IMR-90 (cell line): ENCODE results near the gene IFNAR2. TPM values are rescaled to one million over a fixed set of nuclear protein-coding genes. Genes with fewer than 3 reads are reported as not detected.

Source experiments
- ATAC-seq: fragments of 200-7000 bp; cut with Tn5 transposase; 2 replicates; pipeline ENCODE4 v1.9.1; 2020; ENCODE audit warnings: low read depth, mild to moderate bottlenecking, moderate library complexity
- BruUV-seq: library from RNA; stranded (reverse); fragments of 400-500 nt; replicated peaks from 2 replicates; lab custom pipeline; 2021; lab: Mats Ljungman, UMichigan
- CTCF ChIA-PET: fragments of 300-600 bp; formaldehyde crosslinking; extraction: SDS; loops from one replicate; lab custom pipeline; 2021; ENCODE audit warnings: antibody characterized with exemption; lab: Yijun Ruan, JAX
- POLR2A ChIA-PET: fragments of 300-600 bp; sonication (Branson Sonifier 250); formaldehyde crosslinking; loops from one replicate; lab custom pipeline; 2022; ENCODE audit warnings: antibody characterized with exemption; ENCODE audit not compliant: unreplicated experiment; lab: Charles Lee
- DNase-seq: peaks from one replicate; pipeline ENCODE4 v3.0.0; 2013
- H2AFZ ChIP-seq: replicated peaks from 2 replicates; pipeline ENCODE3; 2013; ENCODE audit warnings: low read length, mild to moderate bottlenecking; ENCODE audit not compliant: poor library complexity
- H2AK5ac ChIP-seq: 2 replicates; pipeline ENCODE4 v1.6.1; 2013; ENCODE audit warnings: low read depth, low read length, inconsistent platforms
- H2AK9ac ChIP-seq: replicated peaks from 2 replicates; pipeline ENCODE3; 2013; ENCODE audit warnings: mild to moderate bottlenecking, low read depth, low read length, moderate library complexity; ENCODE audit not compliant: poor library complexity
- H2BK120ac ChIP-seq: 2 replicates; pipeline ENCODE4 v1.6.1; 2013; ENCODE audit warnings: low read depth, low read length, inconsistent platforms
- H2BK15ac ChIP-seq: 3 replicates; pipeline ENCODE4 v1.6.1; 2013; ENCODE audit warnings: low read depth, low read length, inconsistent platforms
- H2BK20ac ChIP-seq: 2 replicates; pipeline ENCODE4 v1.6.1; 2013; ENCODE audit warnings: low read depth, mild to moderate bottlenecking, inconsistent platforms, low read length, moderate library complexity
- H2BK5ac ChIP-seq: 2 replicates; pipeline ENCODE4 v1.6.1; 2013; ENCODE audit warnings: mild to moderate bottlenecking, low read depth, low read length, inconsistent platforms; ENCODE audit not compliant: poor library complexity, severe bottlenecking
- H3K14ac ChIP-seq: replicated peaks from 2 replicates; pipeline ENCODE4 v1.6.1; 2013; ENCODE audit warnings: low read depth, low read length, inconsistent platforms
- H3K18ac ChIP-seq: 2 replicates; pipeline ENCODE4 v1.6.1; 2013; ENCODE audit warnings: low read depth, low read length, control low read depth
- H3K23ac ChIP-seq: 2 replicates; pipeline ENCODE4 v1.6.1; 2013; ENCODE audit warnings: low read depth, low read length, inconsistent platforms
- H3K27ac ChIP-seq: 2 replicates; pipeline ENCODE4 v1.5.1; 2013; ENCODE audit warnings: mild to moderate bottlenecking, control low read depth, low read length; ENCODE audit not compliant: insufficient read depth
- H3K27me3 ChIP-seq: 2 replicates; pipeline ENCODE4 v1.6.1; 2013; ENCODE audit warnings: low read length; ENCODE audit not compliant: control insufficient read depth, insufficient read depth
- H3K36me3 ChIP-seq: 2 replicates; pipeline ENCODE4 v1.6.1; 2013; ENCODE audit warnings: low read length, mixed read lengths; ENCODE audit not compliant: control insufficient read depth, insufficient read depth
- H3K4ac ChIP-seq: 2 replicates; pipeline ENCODE4 v1.6.1; 2013; ENCODE audit warnings: low read depth, low read length, inconsistent platforms
- H3K4me1 ChIP-seq: 2 replicates; pipeline ENCODE4 v1.6.1; 2013; ENCODE audit warnings: low read length, mixed read lengths; ENCODE audit not compliant: control insufficient read depth, insufficient read depth
- H3K4me2 ChIP-seq: 2 replicates; pipeline ENCODE4 v1.6.1; 2013; ENCODE audit warnings: low read depth, mild to moderate bottlenecking, control low read depth, low read length, moderate library complexity
- H3K4me3 ChIP-seq: 2 replicates; pipeline ENCODE4 v1.5.1; 2013; ENCODE audit warnings: low read depth, mild to moderate bottlenecking, control low read depth, low read length, moderate library complexity; ENCODE audit not compliant: insufficient read depth
- H3K56ac ChIP-seq: 2 replicates; pipeline ENCODE4 v1.6.1; 2013; ENCODE audit warnings: low read length, inconsistent platforms; ENCODE audit not compliant: insufficient read depth; ENCODE audit errors: extremely low read depth
- H3K79me1 ChIP-seq, 2 experiments: 2 replicates each; pipeline ENCODE4 v1.6.1; 2013; ENCODE audit warnings: low read length in 2 of 2, inconsistent platforms in 1 of 2, low read depth in 1 of 2
- H3K9ac ChIP-seq: 2 replicates; pipeline ENCODE4 v1.6.1; 2013; ENCODE audit warnings: low read depth, low read length, control low read depth
- H3K9me1 ChIP-seq: 2 replicates; pipeline ENCODE4 v1.6.1; 2013; ENCODE audit warnings: low read length, inconsistent platforms; ENCODE audit not compliant: insufficient read depth
- H3K9me3 ChIP-seq: 2 replicates; pipeline ENCODE4 v1.6.1; 2013; ENCODE audit warnings: low read length; ENCODE audit not compliant: control insufficient read depth, insufficient read depth
- H4K20me1 ChIP-seq: 2 replicates; pipeline ENCODE4 v1.6.1; 2013; ENCODE audit warnings: low read length, inconsistent platforms; ENCODE audit not compliant: insufficient read depth
- H4K5ac ChIP-seq: 2 replicates; pipeline ENCODE4 v1.6.1; 2013; ENCODE audit warnings: mild to moderate bottlenecking, low read depth, low read length, control low read depth
- H4K8ac ChIP-seq, 2 experiments: 2 replicates each; pipeline ENCODE4 v1.6.1; 2013; ENCODE audit warnings: low read depth in 2 of 2, low read length in 2 of 2, control low read depth in 1 of 2, inconsistent platforms in 1 of 2
- H4K91ac ChIP-seq: 2 replicates; pipeline ENCODE4 v1.6.1; 2013; ENCODE audit warnings: low read depth, low read length, inconsistent platforms; ENCODE audit not compliant: insufficient read depth
- BHLHE40 ChIP-seq: fragments of 150-350 bp; IDR thresholded peaks from 2 replicates; pipeline ENCODE4 v1.6.1; 2016; ENCODE audit warnings: mild to moderate bottlenecking, low read depth, low read length
- CEBPB ChIP-seq: IDR thresholded peaks from 2 replicates; pipeline ENCODE4 v1.6.1; 2012; ENCODE audit warnings: low read depth, low read length, improper control_type of control experiment
- CHD1 ChIP-seq: IDR thresholded peaks from 2 replicates; pipeline ENCODE4 v1.6.1; 2012; ENCODE audit warnings: low read depth, low read length, improper control_type of control experiment
- FOS ChIP-seq: fragments of 150-350 bp; IDR thresholded peaks from 2 replicates; pipeline ENCODE4 v1.6.1; 2016; ENCODE audit warnings: low read depth, low read length
- MAFK ChIP-seq: IDR thresholded peaks from 2 replicates; pipeline ENCODE4 v1.6.1; 2012; ENCODE audit warnings: low read depth, low read length, improper control_type of control experiment
- MAZ ChIP-seq: IDR thresholded peaks from 2 replicates; pipeline ENCODE4 v1.6.1; 2012; ENCODE audit warnings: low read depth, mild to moderate bottlenecking, low read length, improper control_type of control experiment, moderate library complexity, borderline replicate concordance
- MXI1 ChIP-seq: IDR thresholded peaks from 2 replicates; pipeline ENCODE4 v1.6.1; 2012; ENCODE audit warnings: low read depth, mild to moderate bottlenecking, low read length, moderate library complexity, borderline replicate concordance
- NFE2L2 ChIP-seq: fragments of 150-350 bp; IDR thresholded peaks from 2 replicates; pipeline ENCODE4 v1.6.1; 2016; ENCODE audit warnings: low read depth, mild to moderate bottlenecking, low read length
- RCOR1 ChIP-seq: IDR thresholded peaks from 2 replicates; pipeline ENCODE4 v1.6.1; 2012; ENCODE audit warnings: mild to moderate bottlenecking, low read length, improper control_type of control experiment; ENCODE audit not compliant: insufficient replicate concordance
- RFX5 ChIP-seq: IDR thresholded peaks from 2 replicates; pipeline ENCODE4 v1.8.0; 2012; ENCODE audit warnings: low read depth, mild to moderate bottlenecking, low read length, moderate library complexity
- SMC3 ChIP-seq: fragments of 150-350 bp; IDR thresholded peaks from 2 replicates; pipeline ENCODE4 v1.6.1; 2016; ENCODE audit warnings: low read depth, mild to moderate bottlenecking, antibody characterized with exemption, low read length, moderate library complexity
- USF2 ChIP-seq: fragments of 150-350 bp; IDR thresholded peaks from 2 replicates; pipeline ENCODE4 v1.6.1; 2017; ENCODE audit warnings: mild to moderate bottlenecking, antibody characterized with exemption, low read length, low read depth
- WGBS, 2 experiments: methylation state at CpG; one replicate each; pipeline versions ENCODE4 v1.1.5 to v1.1.7; 2013; ENCODE audit warnings: missing lambda C conversion rate in 2 of 2; ENCODE audit not compliant: insufficient read length in 1 of 2; ENCODE audit errors: extremely low coverage in 2 of 2; 5-methylcytosine and 5-hydroxymethylcytosine counted together
- dilution Hi-C: fragments of 300-500 bp; cut with HindIII; formaldehyde crosslinking; loops from one replicate; pipeline ENCODE4 v1.14.3; 2018; ENCODE audit warnings: low sequenced_read_pairs; ENCODE audit not compliant: unreplicated experiment
- in situ Hi-C: fragments of 300-500 bp; cut with MboI; formaldehyde crosslinking; loops from 3 replicates; pipeline ENCODE4 v1.14.3; 2019; ENCODE audit warnings: low sequenced_read_pairs, inconsistent platforms, mixed read lengths
- intact Hi-C: fragments of 100-400 bp; cut with micrococcal nuclease; formaldehyde crosslinking; loops from 2 replicates; pipeline ENCODE4 v1.10.0; 2022
- polyA plus RNA-seq, 3 experiments: library from polyadenylated mRNA; depleted of rRNA; stranded (reverse); fragments of >200 nt; gene quantifications; 2 replicates each; pipeline ENCODE4 v1.2.3, GENCODE V29; 2012; ENCODE audit warnings: low replicate concordance in 1 of 3
- total RNA-seq: library from RNA; depleted of rRNA; stranded (reverse); fragments of >200 nt; gene quantifications from 2 replicates; pipeline ENCODE4 v1.2.3, GENCODE V29; 2012
- TF ChIP-seq, protein P1 (sequence below): fragments of 150-350 bp; IDR thresholded peaks from 2 replicates; pipeline ENCODE4 v1.6.1; 2016; ENCODE audit warnings: low read depth, mild to moderate bottlenecking, low read length, moderate library complexity, borderline replicate concordance

IFNAR2 gene
- total and polyA plus RNA-seq, 2 of the 4 experiments (the other 2 are of a cell fraction), result 6.3 to 13.9 TPM

GRCh38 chr21:33207449-33208149, 22.1 kb upstream of the IFNAR2 start:
- peaks cover 17% of the 10 kb centered on the region for H3K4me1 ChIP-seq
- H2AK5ac ChIP-seq, result no peak overlapping the region
- no peak overlapping the region for H3K14ac ChIP-seq
- in situ Hi-C loops, result no loop called here
- H3K9ac ChIP-seq, result no peak overlapping the region
- dilution Hi-C loops, result no loop called here
- no CpG with 5 or more reads among the region's 4 CpGs for whole genome bisulfite sequencing, 2 experiments
- POLR2A ChIA-PET, result no interaction called here
- no peak overlapping the region for H3K56ac ChIP-seq
- no peaks in the 10 kb centered on the region for H3K36me3 ChIP-seq
- H3K9me3 ChIP-seq, result no peaks in the 10 kb centered on the region; the same call in 1 of the 2 replicates
- DNase-seq, result no peak
- CTCF ChIA-PET, result no interaction called here
- no peak overlapping the region for H2BK15ac ChIP-seq
- H4K8ac ChIP-seq, result no peak overlapping the region
- TF ChIP-seq SMC3 (no peak), CEBPB (no peak), CHD1 (no peak), NFE2L2 (no peak), FOS (no peak), RCOR1 (no peak), MXI1 (no peak), BHLHE40 (no peak), RFX5 (no peak), MAFK (no peak), USF2 (no peak), MAZ (no peak)
- TF ChIP-seq, protein P1, sequence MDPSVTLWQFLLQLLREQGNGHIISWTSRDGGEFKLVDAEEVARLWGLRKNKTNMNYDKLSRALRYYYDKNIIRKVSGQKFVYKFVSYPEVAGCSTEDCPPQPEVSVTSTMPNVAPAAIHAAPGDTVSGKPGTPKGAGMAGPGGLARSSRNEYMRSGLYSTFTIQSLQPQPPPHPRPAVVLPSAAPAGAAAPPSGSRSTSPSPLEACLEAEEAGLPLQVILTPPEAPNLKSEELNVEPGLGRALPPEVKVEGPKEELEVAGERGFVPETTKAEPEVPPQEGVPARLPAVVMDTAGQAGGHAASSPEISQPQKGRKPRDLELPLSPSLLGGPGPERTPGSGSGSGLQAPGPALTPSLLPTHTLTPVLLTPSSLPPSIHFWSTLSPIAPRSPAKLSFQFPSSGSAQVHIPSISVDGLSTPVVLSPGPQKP, result no peak
- intact Hi-C loops, result no loop called here
- H3K79me1 ChIP-seq, result no peaks in the 10 kb centered on the region
- H4K91ac ChIP-seq, result no peak overlapping the region
- no TSS peak for BruUV-seq
- peak overlapping the region; percentile 25 for H2AFZ ChIP-seq
- H3K4me3 ChIP-seq, result no peak overlapping the region
- no peak overlapping the region for H3K27ac ChIP-seq
- no peak overlapping the region for H2BK5ac ChIP-seq
- no peak overlapping the region for H3K4me2 ChIP-seq
- H3K23ac ChIP-seq, result no peak overlapping the region
- no peak overlapping the region for H4K5ac ChIP-seq
- no peak overlapping the region for H2AK9ac ChIP-seq
- no peak overlapping the region for H3K4ac ChIP-seq
- peaks cover 15% of the 10 kb centered on the region for H3K9me1 ChIP-seq
- peaks cover 8% of the 10 kb centered on the region for H4K20me1 ChIP-seq
- no peak for ATAC-seq
- H2BK120ac ChIP-seq, result no peak overlapping the region
- H3K27me3 ChIP-seq, result no peaks in the 10 kb centered on the region
- H2BK20ac ChIP-seq, result no peak overlapping the region
- H3K18ac ChIP-seq, result no peak overlapping the region
